Fibroblast of the conjunctiva (primary cell): ENCODE measurements around the gene CSF1R.
"Not testable (repeated sequence)": the region's sequence is repeated elsewhere in the genome, so short reads cannot be mapped to it uniquely, and the experiment has no call there.

Experiments
- DNase-seq: peaks from one replicate; pipeline ENCODE4 v3.0.0-alpha.2; 2010; ENCODE audit warnings: low read depth

The CSF1R gene

GRCh38 chr5:150054569-150054968 lies 31.8 kb downstream of the CSF1R start:
- no peak for DNase-seq

GRCh38 chr5:150053713-150054392 lies 32.5 kb downstream of the CSF1R start:
- no peak for DNase-seq

- no peak for DNase-seq
Measured at GRCh38 chr5:150052956-150053712, 33.2 kb downstream of the CSF1R start.

GRCh38 chr5:150052226-150052955 lies 34.0 kb downstream of the CSF1R start:
- DNase-seq, result no peak

- DNase-seq, result no peak
Measured at GRCh38 chr5:150051657-150052195, 34.6 kb downstream of the CSF1R start.

- not testable (repeated sequence) for DNase-seq
Measured at GRCh38 chr5:150050172-150050811, 36.1 kb downstream of the CSF1R start.

GRCh38 chr5:150046031-150046430 lies 40.3 kb downstream of the CSF1R start:
- DNase-seq, result no peak

GRCh38 chr5:150045549-150045948 lies 40.8 kb downstream of the CSF1R start:
- DNase-seq, result no peak

GRCh38 chr5:150044712-150045111 lies 41.6 kb downstream of the CSF1R start:
- no peak for DNase-seq

GRCh38 chr5:150044329-150044681 lies 42.0 kb downstream of the CSF1R start:
- DNase-seq, result no peak

GRCh38 chr5:150043657-150044328 lies 42.6 kb downstream of the CSF1R start:
- no peak for DNase-seq

- DNase-seq, result no peak
Measured at GRCh38 chr5:150042459-150042858, 43.9 kb downstream of the CSF1R start.

- DNase-seq, result no peak
Measured at GRCh38 chr5:150038547-150038946, 47.8 kb downstream of the CSF1R start.

- DNase-seq, result peak; percentile 77
Measured at GRCh38 chr5:150036513-150036912, 49.8 kb downstream of the CSF1R start.

- no peak for DNase-seq
Measured at GRCh38 chr5:150035139-150035895, 51.0 kb downstream of the CSF1R start.

- peak; percentile 63 for DNase-seq
Measured at GRCh38 chr5:150034662-150035061, 51.7 kb downstream of the CSF1R start.

GRCh38 chr5:150033334-150033733 lies 53.0 kb downstream of the CSF1R start:
- DNase-seq, result no peak

- not testable (repeated sequence) for DNase-seq
Measured at GRCh38 chr5:150028047-150028446, 58.3 kb downstream of the CSF1R start.

- no peak for DNase-seq
Measured at GRCh38 chr5:150026682-150027172, 59.6 kb downstream of the CSF1R start.

GRCh38 chr5:150024346-150024984 lies 61.9 kb downstream of the CSF1R start:
- no peak for DNase-seq
